HCEC 1CT (cell line): Measurements from ENCODE around the gene PCNX1.
A peak's percentile ranks its signal among the peaks of the same experiment; 100 is the strongest.

Experiments used
- DNase-seq: peaks from one replicate; pipeline ENCODE4 v3.0.0-alpha.2; 2017

The PCNX1 gene

DNA sequence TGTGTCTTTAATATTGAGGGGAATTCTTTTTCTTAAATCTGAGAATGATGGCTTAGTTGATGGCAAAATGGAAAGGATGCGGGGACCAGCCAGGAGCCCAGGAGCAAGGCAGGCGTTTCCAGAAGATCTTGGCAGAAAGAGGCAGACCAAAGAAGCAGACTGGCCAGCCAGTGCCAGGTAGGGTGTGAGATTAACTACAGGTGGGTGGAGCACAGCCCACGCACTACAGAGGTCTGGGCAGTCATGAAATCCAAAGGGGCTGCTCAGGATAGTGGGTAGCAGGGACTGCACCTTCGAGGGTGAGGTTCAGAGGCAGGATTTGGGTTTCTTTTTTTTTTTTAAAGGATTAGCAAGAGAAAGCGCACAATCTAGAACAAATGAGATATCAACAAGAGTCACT is 17.7 kb upstream of the PCNX1 start:
- no peak for DNase-seq

DNA sequence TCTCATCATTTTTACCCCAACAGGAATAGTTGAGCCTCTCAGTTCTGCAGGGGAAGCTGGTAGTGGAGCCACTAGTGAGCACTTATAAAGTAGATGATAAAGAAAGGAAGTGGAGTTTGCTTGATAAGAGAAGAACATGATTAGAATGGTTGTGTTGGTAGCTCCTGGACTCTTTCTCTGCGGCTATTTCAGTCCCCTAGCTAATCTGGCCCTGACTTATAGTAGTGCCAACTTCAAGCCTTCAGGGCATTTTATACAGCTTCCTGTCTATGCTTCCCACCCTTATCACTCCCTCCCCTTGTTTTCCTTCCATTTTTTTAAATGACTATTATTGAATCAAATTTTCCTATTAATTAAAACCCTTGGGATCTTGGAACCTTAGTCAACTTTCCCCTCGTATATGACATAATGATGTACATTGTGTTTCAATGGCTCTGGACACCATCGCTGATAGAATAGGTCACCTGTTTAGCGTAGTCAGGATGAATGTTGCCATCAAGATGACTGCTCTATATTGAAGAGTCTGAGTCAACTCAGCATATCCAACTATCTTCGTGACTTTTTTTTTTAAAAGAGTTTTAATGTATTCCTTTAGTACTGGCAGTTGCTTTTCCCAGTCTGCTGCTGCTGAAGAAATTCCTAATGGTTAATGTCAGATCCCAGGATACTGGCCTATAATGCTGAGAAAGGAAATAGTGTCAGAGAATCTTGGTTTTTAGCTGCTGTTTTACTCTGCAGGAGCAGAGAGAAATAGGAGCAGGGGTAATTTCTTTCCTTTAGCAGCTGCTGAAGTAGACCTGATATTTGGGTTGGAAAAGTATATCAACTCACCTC is 16.2 kb upstream of the PCNX1 start:
- no peak for DNase-seq

DNA sequence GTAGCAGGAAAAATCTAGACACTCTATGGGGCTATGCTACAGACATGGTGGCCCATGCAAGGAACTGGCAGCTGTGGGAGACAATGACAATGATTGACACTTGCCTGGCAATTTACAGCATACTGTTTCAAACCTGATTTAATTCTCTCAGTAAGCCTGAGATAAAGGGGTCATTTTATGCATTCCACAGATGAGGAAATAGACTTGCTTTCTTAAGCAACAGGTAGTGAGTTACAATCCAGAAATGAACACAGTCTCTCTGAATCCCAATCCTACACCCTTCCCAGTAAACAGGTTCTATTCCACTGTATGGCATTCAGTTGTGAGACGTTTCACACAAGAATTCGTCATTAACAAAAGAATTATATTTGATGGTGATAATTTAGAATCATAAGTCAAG is 15.5 kb upstream of the PCNX1 start:
- no peak for DNase-seq

DNA sequence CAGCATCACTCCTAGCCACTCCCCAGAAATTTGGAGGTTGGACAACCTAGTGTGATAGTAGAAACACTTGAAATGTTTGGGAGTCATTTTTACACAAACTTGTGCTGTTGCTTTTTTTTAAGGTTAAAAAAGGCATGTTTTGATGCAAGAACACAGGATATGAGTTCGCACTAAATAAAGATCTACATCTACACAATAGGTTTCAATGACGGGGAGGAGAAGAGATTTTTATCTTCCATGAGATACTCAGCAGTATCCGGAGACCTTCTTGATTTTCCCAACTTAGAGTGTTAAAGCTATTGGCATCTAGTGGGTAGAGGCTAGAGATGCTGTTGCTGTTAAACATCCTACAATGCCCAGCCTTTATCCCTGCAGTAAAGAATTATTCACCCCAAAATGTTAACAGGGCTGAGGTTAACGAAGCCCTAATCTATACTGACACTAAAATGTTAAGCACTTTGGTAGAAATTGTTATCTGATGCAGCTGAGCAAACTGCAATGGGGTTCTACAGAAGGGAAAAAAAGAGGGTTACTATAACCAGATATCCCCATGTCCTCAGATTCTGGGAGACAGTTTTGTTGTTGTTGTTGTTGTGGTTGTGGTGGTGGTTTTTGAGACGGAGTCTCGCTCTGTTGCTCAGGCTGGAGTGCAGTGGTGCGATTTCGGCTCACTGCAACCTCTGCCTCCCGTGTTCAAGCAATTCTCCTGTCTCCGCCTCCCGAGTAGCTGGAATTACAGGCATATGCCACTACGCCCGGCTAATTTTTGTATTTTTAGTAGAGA is 14.0 kb upstream of the PCNX1 start:
- no peak for DNase-seq

DNA sequence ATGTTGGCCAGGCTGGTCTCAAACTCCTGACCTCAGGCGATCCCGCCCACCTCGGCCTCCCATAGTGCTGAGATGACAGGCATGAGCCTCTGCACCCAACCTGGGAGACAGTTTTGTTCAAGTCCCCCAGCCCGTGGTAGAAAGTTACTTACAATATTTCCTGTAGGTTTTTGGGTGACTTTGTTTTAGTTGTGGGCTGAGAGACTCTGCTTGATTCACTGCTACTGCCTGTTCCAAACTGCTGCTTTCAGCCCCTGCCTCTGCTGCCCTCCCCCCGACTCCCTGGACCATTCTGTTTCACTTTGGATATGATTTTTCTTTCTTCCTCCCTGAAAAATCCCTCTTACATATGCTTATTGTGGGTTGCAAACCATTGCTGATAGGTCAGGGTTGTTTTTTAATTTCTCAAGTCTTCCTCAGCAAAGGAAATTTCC is 13.4 kb upstream of the PCNX1 start:
- no peak for DNase-seq

DNA sequence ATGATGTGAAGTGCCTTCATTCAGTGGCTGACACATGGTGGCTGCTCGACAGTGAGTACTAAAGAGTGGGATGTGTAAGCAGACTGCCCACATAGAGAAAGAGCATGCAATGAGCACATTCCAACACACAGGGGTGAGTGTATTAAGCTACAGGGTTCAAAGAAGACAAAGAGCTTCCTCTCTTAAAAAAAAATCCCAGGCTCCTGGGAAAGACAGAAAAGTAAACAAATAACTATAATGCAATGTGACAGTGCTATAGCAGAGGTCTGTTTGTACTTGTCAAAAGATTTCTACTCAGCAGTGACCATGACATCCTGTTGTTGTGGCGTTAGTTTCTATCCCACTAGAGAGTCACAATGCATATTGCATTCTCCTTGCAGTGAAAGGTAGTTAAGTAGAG is 12.4 kb upstream of the PCNX1 start:
- DNase-seq: no peak

DNA sequence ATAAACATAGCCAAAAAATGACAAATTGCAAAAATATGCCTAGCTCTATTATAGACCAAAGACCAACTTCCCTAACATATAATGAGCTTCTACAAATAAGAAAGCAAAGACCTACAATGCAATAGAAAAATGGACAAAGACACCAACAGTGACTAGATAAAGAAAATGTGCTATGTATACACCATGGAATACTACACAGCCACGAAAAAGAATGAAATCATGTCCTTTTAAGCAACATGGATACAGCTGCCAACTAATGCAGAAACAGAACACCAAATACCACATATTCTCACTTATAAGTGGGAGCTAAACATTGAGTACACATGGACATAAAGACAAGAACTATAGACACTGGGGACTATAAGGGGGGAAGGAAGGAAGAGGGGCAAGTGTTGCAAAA is 10.9 kb upstream of the PCNX1 start:
- DNase-seq: no peak

DNA sequence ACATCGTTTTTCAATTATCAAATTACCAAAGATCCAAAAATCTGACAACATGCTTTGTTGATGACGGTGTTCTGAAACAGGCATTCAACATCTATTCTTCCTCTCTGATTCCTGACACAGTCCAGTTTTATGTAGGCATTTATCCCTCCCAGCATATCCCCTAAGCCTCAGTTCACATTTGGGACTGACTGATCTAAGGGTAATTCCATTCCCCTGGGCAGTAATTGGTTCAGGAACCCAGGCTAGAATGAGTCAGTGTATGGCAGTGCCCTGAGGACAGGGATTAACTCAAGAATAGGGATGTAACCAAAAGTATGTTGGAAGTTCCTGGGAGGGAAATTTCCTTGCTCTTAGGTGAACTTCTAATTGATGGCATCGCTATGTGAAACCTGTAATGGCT is 10.3 kb upstream of the PCNX1 start:
- peak; percentile 24 for DNase-seq

DNA sequence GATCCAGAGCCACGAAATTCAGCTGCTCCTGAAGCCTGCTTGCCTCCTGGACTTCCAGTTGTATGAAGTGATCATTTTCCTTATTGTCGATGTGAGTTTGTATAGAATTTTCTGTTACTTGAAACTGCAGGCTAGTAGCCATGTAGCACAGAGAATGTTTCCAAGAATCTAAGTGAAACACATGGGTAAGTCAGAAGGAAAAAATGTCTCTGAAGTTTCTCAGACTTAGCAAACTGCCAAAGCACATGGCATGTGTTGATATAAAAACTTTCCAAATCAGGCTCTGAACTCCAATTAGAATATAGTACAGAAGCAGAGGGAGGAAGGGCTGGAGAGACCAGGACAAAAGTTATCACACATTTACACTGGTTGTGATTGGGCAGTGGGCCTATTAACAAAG is 9.8 kb upstream of the PCNX1 start:
- DNase-seq: peak; percentile 57

DNA sequence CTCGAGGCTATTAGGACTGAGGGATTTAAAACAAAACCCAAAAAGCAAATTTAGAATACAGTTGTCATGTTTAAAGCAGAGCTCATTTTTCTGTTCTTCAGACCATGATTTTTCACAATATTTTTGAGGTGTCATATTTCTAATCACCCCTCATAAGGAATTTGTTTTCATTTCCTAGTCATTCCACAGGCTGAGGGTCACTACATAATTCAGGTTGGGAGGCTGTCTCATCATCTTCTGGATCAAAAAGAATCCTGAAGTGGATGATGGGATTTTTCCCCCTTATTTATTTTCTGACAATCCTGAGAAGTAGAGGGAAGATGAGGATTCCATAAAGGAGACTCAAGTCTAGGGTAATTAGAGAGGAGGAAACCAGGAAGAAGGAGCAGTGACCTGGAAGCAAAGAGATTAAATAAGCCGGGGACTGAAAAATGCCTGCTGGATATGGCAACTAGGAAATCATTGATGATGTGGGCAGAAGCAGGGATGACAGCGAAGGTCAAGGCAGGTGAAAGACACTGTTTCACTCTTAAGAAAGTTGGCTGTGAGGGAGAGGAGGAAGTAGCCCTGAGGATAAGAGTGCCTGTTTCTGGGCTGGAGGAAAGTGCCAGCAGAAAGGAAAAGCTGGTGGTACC is 9.0 kb upstream of the PCNX1 start:
- peak; percentile 19 for DNase-seq

DNA sequence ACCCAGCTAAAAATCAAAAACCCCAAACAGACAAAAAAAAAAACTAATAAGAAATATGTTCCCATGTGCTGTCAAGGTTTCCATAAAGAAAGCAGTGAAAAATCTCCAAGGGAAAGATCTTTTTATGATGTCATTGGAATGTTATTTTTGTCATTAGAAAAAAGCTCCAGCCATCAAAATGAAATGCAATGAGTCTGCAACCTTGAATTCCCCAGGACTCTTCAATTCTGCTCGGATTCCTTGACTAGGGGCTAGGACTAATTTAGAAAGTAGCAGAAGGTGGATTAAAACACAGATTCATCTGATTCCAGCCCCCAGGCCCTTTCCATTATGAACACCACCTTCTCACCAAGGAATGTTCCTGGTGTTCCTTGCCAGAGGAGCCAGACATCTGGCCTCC is 6.0 kb upstream of the PCNX1 start:
- DNase-seq: peak; percentile 43

DNA sequence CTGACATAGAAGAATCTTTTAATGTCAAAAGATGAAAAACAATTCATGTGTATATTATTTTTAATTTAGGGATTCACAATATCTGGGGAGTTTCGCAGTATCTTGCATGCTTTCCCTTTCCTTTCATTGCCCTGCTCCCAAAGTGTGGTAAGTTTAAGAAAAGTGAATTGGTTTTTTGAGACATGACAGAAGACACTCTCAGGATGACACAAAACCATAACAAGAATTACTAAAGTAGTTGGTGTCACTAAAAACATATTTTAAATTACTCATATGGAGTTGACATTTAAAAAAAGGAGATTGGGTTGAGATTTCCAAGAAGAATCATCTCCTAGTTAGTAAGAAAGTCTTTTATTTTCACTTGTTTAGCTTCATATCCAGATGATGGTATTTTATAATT is 5.1 kb upstream of the PCNX1 start:
- no peak for DNase-seq

DNA sequence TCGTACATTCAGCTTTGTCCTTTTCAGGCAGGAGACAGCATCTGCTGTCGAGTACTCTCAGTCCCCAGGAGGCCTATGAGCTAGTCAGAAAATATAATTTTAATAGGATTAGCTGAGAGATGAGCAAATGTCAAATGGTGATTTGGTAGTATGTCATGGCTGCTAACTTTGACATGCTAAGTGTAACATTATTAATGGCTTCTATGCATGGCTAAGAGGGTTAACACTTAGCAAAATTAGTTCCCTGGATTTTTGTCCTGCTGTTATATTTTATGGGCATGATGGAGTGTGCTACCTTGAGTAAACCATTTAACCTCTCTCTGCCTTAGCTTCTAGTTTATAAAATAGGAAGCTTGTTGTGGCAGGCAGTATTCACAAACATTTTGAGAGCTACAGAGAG is 2.9 kb upstream of the PCNX1 start:
- DNase-seq: no peak

DNA sequence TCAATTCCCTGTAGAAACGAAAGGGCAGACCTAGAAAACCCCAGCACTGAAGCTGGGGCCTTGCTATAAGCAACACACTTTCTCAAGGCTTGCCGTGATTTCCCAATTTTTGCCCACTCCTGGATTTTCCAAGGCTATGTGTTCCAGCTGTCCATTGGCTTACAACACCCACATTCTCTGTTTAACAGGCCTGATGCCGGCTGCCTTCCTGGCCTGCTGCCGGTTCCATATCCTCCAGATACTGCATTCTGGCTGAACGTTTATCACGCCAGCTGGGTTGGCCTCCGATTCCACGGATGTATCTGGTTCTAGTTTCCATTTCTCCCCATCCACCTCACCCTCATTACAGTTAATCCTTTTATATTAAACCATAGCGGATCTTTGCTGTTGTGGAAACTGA is 2.0 kb upstream of the PCNX1 start:
- DNase-seq: peak; percentile 79

DNA sequence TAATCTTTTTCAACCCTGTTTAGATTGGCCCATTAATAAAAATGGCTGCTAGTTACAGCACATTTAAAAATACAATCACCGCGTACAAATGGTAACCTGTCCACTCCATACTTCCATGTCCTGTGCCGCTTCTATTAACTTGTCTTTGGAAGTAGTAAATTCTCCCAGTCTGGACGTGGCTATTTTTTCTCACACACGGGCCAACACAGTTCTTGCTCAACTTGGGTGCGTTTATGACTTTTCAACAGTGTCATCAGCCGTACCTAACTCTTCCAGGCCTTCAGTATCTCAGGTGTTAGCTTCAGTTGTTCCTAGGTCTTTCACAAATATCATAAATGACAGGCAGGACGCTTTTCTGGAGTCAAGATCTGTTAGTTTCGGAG is 475 bp upstream of the PCNX1 start:
- no peak for DNase-seq

DNA sequence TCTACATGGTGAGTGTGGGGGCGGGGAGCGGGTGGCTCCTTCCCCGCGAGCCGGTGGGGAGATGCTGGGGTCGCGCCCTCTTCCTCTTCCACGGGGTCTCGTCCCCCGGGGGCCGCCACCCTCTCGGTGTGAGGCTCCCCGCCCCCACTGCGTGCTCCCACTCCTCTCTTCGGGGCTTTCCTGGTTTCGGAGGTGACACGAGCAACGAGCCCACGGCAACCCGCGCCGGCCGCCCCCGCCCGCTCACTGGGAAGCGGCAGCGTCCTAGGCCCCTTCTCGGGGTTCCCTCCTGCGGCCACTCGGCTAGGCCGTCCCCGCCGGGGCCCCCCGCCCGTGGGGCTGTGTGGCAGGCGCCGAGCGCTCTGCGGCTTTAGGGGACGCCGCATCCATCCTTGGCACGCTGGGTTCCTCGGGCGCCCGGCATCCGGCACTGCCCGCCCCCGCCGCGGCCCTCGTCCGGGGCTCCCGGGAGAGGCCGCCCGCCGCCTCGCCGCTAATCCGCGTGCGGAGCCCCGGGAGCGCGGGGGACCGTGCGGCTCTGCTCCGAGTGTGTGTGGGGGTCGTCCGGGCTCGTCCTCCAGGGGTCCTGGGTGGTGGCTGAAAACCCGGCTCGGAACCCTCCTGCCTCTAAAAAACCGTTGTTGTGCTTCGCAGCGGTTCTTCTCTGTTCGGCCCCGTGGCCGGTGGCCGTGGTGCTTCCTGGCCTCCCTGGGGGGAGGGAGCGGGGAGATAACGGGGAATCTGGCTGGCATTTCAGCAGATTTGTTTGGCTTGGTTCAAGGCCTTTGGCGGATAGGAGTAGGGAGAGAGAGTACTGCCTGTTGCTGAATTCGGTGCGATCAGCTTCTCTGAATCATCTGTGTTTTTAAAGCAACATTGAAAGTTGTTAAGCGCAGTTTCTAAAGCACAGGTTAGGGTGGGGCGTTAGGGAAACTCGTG is 1.0 kb downstream of the PCNX1 start:
- peak; percentile 65 for DNase-seq

DNA sequence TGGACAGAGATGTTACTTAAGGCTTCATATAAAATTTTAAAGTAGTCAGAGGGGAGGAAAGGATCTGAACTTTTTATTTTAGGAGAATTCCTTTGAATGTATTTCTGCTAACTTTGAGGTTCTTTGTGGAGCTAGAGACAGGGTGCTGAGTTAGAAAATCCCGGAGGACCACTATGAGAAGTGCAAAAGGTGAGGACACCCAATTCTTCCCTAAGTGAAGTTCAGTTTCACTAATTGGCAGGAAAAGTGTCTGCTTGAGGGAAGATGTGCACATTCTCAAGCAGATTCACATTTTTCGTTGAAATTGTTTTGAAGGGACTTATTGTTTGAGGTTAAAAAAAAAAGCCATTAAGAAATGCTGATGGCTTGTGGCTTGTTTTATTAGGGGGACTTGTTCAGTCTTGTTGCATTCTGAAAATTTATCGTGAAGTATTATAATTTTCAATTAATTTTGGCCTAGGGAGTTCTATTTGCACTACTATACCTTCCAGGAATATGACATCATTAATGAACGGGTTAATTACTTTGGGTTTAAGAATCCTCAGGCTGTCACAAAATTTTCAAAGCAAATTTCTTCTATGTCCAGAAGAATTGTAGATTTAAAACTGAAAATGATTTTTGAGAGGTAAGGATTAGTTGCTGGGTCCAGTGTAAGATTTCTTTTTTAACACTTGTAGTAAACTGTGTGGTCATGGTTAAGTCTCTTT is 1.8 kb downstream of the PCNX1 start:
- no peak for DNase-seq

DNA sequence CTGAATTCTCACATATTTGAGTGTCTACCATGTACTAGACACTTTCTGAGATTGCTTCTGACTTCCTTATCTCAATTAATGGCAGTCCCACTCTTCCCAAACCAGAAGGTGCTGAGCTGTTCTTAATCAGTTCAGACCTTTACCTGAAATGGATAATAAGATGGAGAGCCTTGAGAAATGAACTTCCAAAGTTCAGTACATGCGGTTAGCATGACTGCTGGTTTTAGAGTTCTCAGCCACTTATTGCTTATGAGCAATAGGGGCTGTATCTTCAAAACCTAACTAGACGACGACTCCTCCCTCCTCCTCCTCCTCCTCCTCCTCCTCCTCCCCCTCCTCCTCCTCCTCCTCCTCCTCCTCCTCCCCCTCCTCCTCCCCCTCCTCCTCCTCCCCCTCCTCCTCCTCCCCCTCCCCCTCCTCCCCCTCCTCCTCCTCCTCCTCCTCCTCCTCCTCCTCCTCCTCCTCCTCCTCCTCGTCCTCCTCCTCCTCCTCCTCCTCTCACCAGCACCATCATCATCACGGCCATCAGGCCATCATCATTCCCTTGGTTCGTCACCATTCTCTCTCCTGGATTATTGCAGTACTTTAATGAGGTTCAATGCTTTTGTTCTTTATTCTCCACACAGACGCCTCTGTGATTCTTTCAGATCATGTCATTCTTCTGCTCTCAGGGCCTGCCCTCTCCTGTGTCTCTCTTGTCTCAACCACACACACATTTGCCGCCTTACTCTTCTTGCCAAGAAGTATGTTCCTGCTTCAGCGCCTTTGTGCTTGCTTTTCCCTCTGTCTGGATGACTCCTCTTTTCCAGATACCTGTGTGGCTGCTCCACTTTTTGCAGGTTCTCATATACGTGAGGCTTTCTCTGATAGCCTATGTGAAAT is 2.7 kb downstream of the PCNX1 start:
- DNase-seq: no peak

DNA sequence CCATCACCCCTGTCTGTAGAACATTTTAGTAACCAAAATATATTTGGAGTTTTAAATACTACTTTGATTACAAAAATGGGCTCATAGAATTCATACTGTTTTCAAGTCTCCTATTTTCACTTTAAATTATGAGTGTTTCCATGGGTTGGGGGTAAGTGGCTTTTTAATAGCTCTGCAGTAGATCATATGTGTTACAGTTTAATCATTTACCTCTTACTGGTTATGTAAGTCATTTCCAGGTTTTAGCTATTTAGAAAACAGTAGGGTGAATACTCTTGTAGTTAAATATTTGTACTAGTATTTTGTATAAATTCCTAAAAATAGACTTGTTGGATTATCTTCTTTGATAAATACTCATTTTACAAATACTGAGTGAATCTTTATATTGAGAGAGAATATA is 8.2 kb downstream of the PCNX1 start:
- DNase-seq: no peak

DNA sequence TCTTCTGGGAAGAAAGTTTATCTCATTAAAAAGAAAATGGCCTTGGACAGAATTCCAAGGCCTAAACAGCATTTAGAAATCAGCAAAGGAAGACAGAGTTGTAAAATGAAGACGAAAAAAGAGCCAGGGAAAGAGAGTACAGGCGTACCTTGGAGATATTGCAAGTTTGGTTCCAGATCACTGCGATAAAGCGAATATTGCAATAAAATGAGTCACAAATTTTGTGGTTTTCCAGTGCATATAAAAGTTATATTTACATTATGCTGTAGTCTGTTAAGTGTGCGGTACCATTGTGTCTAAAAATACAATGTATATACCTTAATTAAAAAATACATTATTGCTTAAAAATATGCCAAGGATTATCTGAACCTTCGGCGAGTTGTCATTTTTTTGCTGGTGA is 9.0 kb downstream of the PCNX1 start:
- no peak for DNase-seq

DNA sequence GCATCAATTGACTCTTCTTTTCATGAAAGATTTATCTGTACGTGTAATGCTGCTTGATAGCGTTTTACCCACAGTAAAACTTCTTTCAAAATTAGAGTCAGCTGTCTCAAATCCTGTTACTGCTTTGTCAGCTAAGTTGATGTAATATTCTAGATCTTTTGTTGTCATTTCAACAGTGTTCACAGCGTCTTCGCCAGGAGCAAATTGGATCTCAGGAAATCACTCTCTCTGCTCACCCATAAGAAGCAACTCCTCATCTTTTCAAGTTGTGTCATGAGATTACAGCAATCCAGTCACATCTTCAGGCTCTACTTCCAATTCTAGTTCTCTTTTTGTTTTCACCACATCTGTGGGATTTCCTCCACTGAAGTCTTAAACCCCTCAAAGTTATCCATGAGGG is 9.5 kb downstream of the PCNX1 start:
- DNase-seq: no peak
